Spleen (tissue), 11 donors: Measurements from ENCODE around the gene PRICKLE3. TPM values are rescaled to one million over a fixed set of nuclear protein-coding genes. Genes with fewer than 3 reads are reported as not detected.

ENCODE experiments used
- DNase-seq: peaks from one replicate; pipeline ENCODE4 v3.0.0-alpha.2; 2020
- H3K27ac ChIP-seq, 8 donors: fragments of 200-600 bp; sonication (generic) in 7 of 8; 1 replicate in 4 of 8; 2 replicates in 4 of 8; pipeline versions ENCODE4 v1.5.0 to v1.8.0; 2016 to 2021; ENCODE audit warnings: inconsistent platforms in 4 of 8, mild to moderate bottlenecking in 4 of 8, moderate library complexity in 1 of 8
- H3K27me3 ChIP-seq, 7 donors: fragments of 200-600 bp; sonication (generic) in 6 of 7; replicated peaks in 1 of 7; 1 replicate in 4 of 7; 2 replicates in 3 of 7; pipeline versions ENCODE4 v1.5.0 to v1.8.0; 2016 to 2021; ENCODE audit warnings: inconsistent platforms in 3 of 7, mild to moderate bottlenecking in 1 of 7
- H3K36me3 ChIP-seq, 6 donors: fragments of 200-600 bp; sonication (generic) in 5 of 6; 1 replicate in 4 of 6; 2 replicates in 2 of 6; pipeline versions ENCODE4 v1.5.0 to v1.8.0; 2016 to 2021; ENCODE audit warnings: inconsistent platforms in 2 of 6
- H3K4me1 ChIP-seq, 6 donors: fragments of 200-600 bp; sonication (generic) in 5 of 6; 1 replicate in 3 of 6; 2 replicates in 3 of 6; pipeline versions ENCODE4 v1.5.0 to v1.8.0; 2016 to 2021; ENCODE audit warnings: inconsistent platforms in 3 of 6
- H3K4me3 ChIP-seq, 8 donors: fragments of 200-600 bp; sonication (generic) in 7 of 8; 1 replicate in 4 of 8; 2 replicates in 4 of 8; pipeline versions ENCODE4 v1.5.0 to v1.8.0; 2016 to 2021; ENCODE audit warnings: inconsistent platforms in 4 of 8, mild to moderate bottlenecking in 4 of 8, moderate library complexity in 2 of 8
- H3K9me3 ChIP-seq, 8 donors: fragments of 200-600 bp; sonication (generic) in 7 of 8; 1 replicate in 4 of 8; 2 replicates in 4 of 8; pipeline versions ENCODE4 v1.5.0 to v1.8.0; 2016 to 2021; ENCODE audit warnings: inconsistent platforms in 4 of 8
- CTCF ChIP-seq, 11 experiments: fragments of 200-600 bp in 7 of 11; fragments of 450-650 bp in 4 of 11; sonication (generic) in 4 of 11; IDR thresholded peaks in 8 of 11; conservative IDR thresholded peaks in 3 of 11; 1 replicate in 7 of 11; 2 replicates in 4 of 11; pipeline versions ENCODE4 v1.4.0 to v1.8.0; 2016 to 2021; ENCODE audit warnings: antibody characterized with exemption in 11 of 11, inconsistent platforms in 4 of 11, mild to moderate bottlenecking in 1 of 11
- POLR2A ChIP-seq, 3 donors: fragments of 450-650 bp; IDR thresholded peaks; one replicate each; pipeline ENCODE4 v1.5.1; 2017; ENCODE audit warnings: antibody characterized with exemption in 3 of 3, mild to moderate bottlenecking in 1 of 3
- POLR2AphosphoS5 ChIP-seq, 3 donors: sonication (generic); formaldehyde crosslinking; IDR thresholded peaks; one replicate each; pipeline ENCODE4 v1.5.1; 2017; ENCODE audit warnings: antibody characterized with exemption in 3 of 3
- WGBS, 5 donors: extraction: QIAGEN DNeasy Blood & Tissue Kit in 3 of 5; methylation state at CpG; one replicate each; pipeline versions ENCODE4 v1.1.5 to v1.1.7; 2013 to 2018; 5-methylcytosine and 5-hydroxymethylcytosine counted together
- intact Hi-C: fragments of 100-400 bp; cut with DNase I; formaldehyde crosslinking; loops from one replicate; pipeline ENCODE4 v1.15.0; 2023; ENCODE audit warnings: low total_unique reads
- polyA plus RNA-seq, 3 donors: library from polyadenylated mRNA; stranded (reverse); fragments of 200-250 nt; gene quantifications; one replicate each; pipeline ENCODE4 v1.2.1, GENCODE V29; 2013
- total RNA-seq, 7 donors: library from RNA; depleted of rRNA in 3 of 7; stranded (reverse); fragments of >200 nt in 3 of 7; fragmentation: NEBNext Ultra II Directional in 4 of 7; extraction: Animal tissue kit (Norgen Biotek cat#: 25700) in 4 of 7; gene quantifications; one replicate each; pipeline versions ENCODE4 v1.1.0 to v1.2.1, GENCODE V29; 2016 to 2021
- donor health status: healthy with polysubstance abuse.
- donor health status: DM: no; HTN: no; CAD: no; lungs with moderate emphysema.
- donor health status: DM: no; HTN: no; CAD: no.
- donor health status: Bipolar disorder and iron deficiency.
- donor health status: healthy.
- donor health status: DM: no; HTN: no; CAD: no.
- donor health status: DM: yes; HTN: yes; CAD: no.

PRICKLE3 gene
- total and polyA plus RNA-seq, 10 donors, result 3.2 to 29.0 (median 13.5) TPM

DNA sequence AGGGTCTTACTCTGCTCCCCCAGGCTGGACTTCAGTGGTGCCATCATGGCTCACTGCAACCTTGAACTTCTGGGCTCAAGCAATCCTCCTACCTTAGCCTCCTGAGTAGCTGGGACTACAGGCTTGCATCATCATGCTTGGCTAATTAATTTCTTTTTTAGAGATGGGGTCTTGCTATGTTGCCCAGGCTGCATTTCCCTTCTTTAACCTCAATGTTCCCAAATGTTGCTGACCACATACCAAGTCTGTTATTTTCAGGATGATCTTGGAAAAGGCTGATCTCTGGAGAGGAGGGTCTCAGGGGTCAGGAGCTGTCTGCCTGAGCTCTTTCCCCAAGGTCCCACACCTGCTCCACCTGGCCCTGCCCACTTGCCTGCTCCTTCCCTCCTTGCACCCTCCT is 33.9 kb upstream of the PRICKLE3 start:
- no peaks in the 10 kb centered on the region for H3K9me3 ChIP-seq
- DNase-seq, result no peak
- TF ChIP-seq CTCF (IDR thresholded peaks at IDR 0.05 in 8 of 11, conservative IDR thresholded peaks at IDR 0.05 in 3 of 11), result no peak
- no peak for TF ChIP-seq POLR2A (IDR thresholded peaks at IDR 0.05)
- TF ChIP-seq POLR2AphosphoS5 (IDR thresholded peaks at IDR 0.05), result no peak
- no peaks in the 10 kb centered on the region for H3K36me3 ChIP-seq
- no peaks in the 10 kb centered on the region for H3K27me3 ChIP-seq
- intact Hi-C loops, result no loop called here
- H3K27ac ChIP-seq, result no peak overlapping the region
- H3K4me1 ChIP-seq, result no peaks in the 10 kb centered on the region
- no peak overlapping the region for H3K4me3 ChIP-seq

DNA sequence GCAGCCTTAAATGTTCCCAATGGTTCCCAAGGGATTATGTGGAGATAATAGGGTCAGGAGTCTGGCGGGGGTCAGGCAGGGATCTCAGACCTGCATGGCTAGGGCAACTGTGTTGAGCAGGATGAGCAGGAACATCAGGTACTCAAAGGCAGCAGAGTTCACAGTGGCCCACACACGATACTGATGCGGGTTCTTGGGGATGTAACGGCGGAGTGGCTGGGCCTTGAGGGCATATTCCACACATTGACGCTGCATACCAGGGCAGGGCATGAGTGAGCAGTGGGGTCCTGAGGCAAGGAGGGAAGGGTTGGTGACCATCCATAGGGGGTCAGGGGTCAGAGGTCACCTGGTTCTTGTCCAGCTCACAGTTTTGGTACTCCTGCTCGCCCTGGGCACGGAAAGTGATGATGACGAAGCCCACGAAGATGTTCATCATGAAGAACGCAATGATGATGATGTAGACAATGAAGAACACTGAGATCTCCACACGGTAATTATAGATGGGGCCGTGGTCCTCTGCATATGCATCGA is 28.9 kb upstream of the PRICKLE3 start:
- no peak overlapping the region for H3K27ac ChIP-seq
- H3K4me3 ChIP-seq, result no peak overlapping the region
- WGBS, 5 donors, result 82 to 88% (median 85%) methylated on average over 14 of the region's 14 CpGs
- intact Hi-C loops, result no loop called here
- H3K27me3 ChIP-seq, result peaks cover 0 to 4% (median 0%) of the 10 kb centered on the region in 7 donors
- no peak for TF ChIP-seq POLR2AphosphoS5 (IDR thresholded peaks at IDR 0.05)
- no peak for TF ChIP-seq POLR2A (IDR thresholded peaks at IDR 0.05)
- no peak for TF ChIP-seq CTCF (IDR thresholded peaks at IDR 0.05 in 8 of 11, conservative IDR thresholded peaks at IDR 0.05 in 3 of 11)
- no peaks in the 10 kb centered on the region for H3K4me1 ChIP-seq
- H3K36me3 ChIP-seq, result no peaks in the 10 kb centered on the region
- no peak for DNase-seq
- no peaks in the 10 kb centered on the region for H3K9me3 ChIP-seq

DNA sequence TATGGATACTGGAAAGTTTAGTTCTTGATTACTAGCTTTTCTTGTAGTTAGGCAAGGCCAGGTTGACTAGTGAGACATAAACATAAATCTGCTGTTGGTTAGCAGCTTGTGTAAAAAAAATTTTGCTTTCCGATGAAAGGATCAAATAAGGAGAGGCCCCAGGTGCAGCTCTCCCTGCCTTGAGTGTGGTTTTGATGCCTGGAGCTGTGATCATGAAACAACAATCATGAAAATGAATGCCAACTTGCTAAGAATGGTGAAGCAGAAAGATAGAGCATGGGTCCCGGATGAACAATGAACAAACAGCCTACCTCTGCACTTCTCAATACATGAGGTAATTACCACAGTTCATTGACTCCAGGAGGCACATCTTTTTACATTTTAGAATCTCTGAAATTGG is 28.2 kb upstream of the PRICKLE3 start:
- Histone ChIP-seq H3K4me1 (no peaks in the 10 kb centered on the region), H3K36me3 (no peaks in the 10 kb centered on the region), H3K9me3 (no peaks in the 10 kb centered on the region), H3K27me3 (peaks cover 0 to 6% (median 0%) of the 10 kb centered on the region in 7 donors), H3K27ac (no peak overlapping the region), H3K4me3 (no peak overlapping the region)
- no peak for DNase-seq
- 66 to 92% (median 86%) methylated on average over 2 of the region's 2 CpGs for WGBS, 5 donors
- intact Hi-C loops, result no loop called here
- TF ChIP-seq POLR2AphosphoS5 (IDR thresholded peaks at IDR 0.05) (no peak), POLR2A (IDR thresholded peaks at IDR 0.05) (no peak), CTCF (IDR thresholded peaks at IDR 0.05 in 8 of 11, conservative IDR thresholded peaks at IDR 0.05 in 3 of 11) (no peak)

GRCh38 chrX:49212861-49213260 is 26.7 kb upstream of the PRICKLE3 start:
- intact Hi-C loops, result no loop called here
- Histone ChIP-seq H3K27ac (no peak overlapping the region), H3K4me3 (no peak overlapping the region), H3K4me1 (no peaks in the 10 kb centered on the region), H3K27me3 (peaks cover 0 to 10% (median 0%) of the 10 kb centered on the region in 7 donors), H3K9me3 (no peaks in the 10 kb centered on the region), H3K36me3 (no peaks in the 10 kb centered on the region)
- no peak for DNase-seq
- 55 to 100% (median 88%) methylated on average over 1 of the region's 1 CpG for WGBS, 5 donors
- TF ChIP-seq POLR2AphosphoS5 (IDR thresholded peaks at IDR 0.05) (no peak), CTCF (IDR thresholded peaks at IDR 0.05 in 8 of 11, conservative IDR thresholded peaks at IDR 0.05 in 3 of 11) (no peak), POLR2A (IDR thresholded peaks at IDR 0.05) (no peak)
